ENCODE results near the gene RIPOR3. TPM values are rescaled to one million over a fixed set of nuclear protein-coding genes. Genes with fewer than 3 reads are reported as not detected.

Gene RIPOR3
- total RNA-seq, 2 experiments from 2014 or later = not detected

- no peak overlapping the region for H3K4me3 Mint-ChIP-seq
- H3K27ac Mint-ChIP-seq = no peak overlapping the region
- DNase-seq = no peak
- H3K4me1 Mint-ChIP-seq = peaks cover 4% of the 10 kb centered on the region
- H3K27me3 Mint-ChIP-seq = no peaks in the 10 kb centered on the region
- no peaks in the 10 kb centered on the region for H3K9me3 Mint-ChIP-seq
- no peaks in the 10 kb centered on the region for H3K36me3 Mint-ChIP-seq
Measured at GRCh38 chr20:50596694-50597021, 94.7 kb downstream of the RIPOR3 start.

- Mint-ChIP-seq H3K4me1 (peaks cover 4% of the 10 kb centered on the region), H3K4me3 (no peak overlapping the region)
Measured at GRCh38 chr20:50595988-50596693, 95.2 kb downstream of the RIPOR3 start.

GRCh38 chr20:50595433-50595895, 95.9 kb downstream of the RIPOR3 start:
- no peak overlapping the region for H3K4me3 Mint-ChIP-seq
- H3K27ac Mint-ChIP-seq = no peak overlapping the region

More at GRCh38 chr20:50595988-50596693, 95.2 kb downstream of the RIPOR3 start:
- Mint-ChIP-seq H3K9me3 (no peaks in the 10 kb centered on the region), H3K36me3 (no peaks in the 10 kb centered on the region), H3K27ac (no peak overlapping the region), H3K27me3 (no peaks in the 10 kb centered on the region)
- DNase-seq = no peak

GRCh38 chr20:50594591-50595432, 96.5 kb downstream of the RIPOR3 start:
- Mint-ChIP-seq H3K36me3 (no peaks in the 10 kb centered on the region), H3K27ac (no peak overlapping the region), H3K9me3 (no peaks in the 10 kb centered on the region), H3K4me3 (no peak overlapping the region), H3K27me3 (no peaks in the 10 kb centered on the region), H3K4me1 (peaks cover 4% of the 10 kb centered on the region)
- no peak for DNase-seq

More at GRCh38 chr20:50595433-50595895, 95.9 kb downstream of the RIPOR3 start:
- Mint-ChIP-seq H3K4me1 (peaks cover 4% of the 10 kb centered on the region), H3K36me3 (no peaks in the 10 kb centered on the region), H3K27me3 (no peaks in the 10 kb centered on the region), H3K9me3 (no peaks in the 10 kb centered on the region)
- no peak for DNase-seq

GRCh38 chr20:50594231-50594590, 97.1 kb downstream of the RIPOR3 start:
- Mint-ChIP-seq H3K9me3 (no peaks in the 10 kb centered on the region), H3K4me1 (peaks cover 4% of the 10 kb centered on the region), H3K4me3 (no peak overlapping the region), H3K27ac (no peak overlapping the region), H3K27me3 (no peaks in the 10 kb centered on the region), H3K36me3 (no peaks in the 10 kb centered on the region)
- no peak for DNase-seq

GRCh38 chr20:50593005-50593335, 98.4 kb downstream of the RIPOR3 start:
- Mint-ChIP-seq H3K9me3 (no peaks in the 10 kb centered on the region), H3K27ac (no peak overlapping the region), H3K27me3 (no peaks in the 10 kb centered on the region), H3K36me3 (peaks cover 5% of the 10 kb centered on the region), H3K4me1 (peaks cover 4% of the 10 kb centered on the region), H3K4me3 (no peak overlapping the region)
- DNase-seq = no peak

GRCh38 chr20:50592282-50593004, 98.9 kb downstream of the RIPOR3 start:
- H3K4me1 Mint-ChIP-seq = peaks cover 4% of the 10 kb centered on the region
- H3K4me3 Mint-ChIP-seq = no peak overlapping the region
- peaks cover 6% of the 10 kb centered on the region for H3K36me3 Mint-ChIP-seq
- no peaks in the 10 kb centered on the region for H3K27me3 Mint-ChIP-seq
- no peak for DNase-seq
- H3K27ac Mint-ChIP-seq = no peak overlapping the region
- H3K9me3 Mint-ChIP-seq = no peaks in the 10 kb centered on the region

- peaks cover 6% of the 10 kb centered on the region for H3K36me3 Mint-ChIP-seq
- H3K4me3 Mint-ChIP-seq = no peak overlapping the region
- H3K9me3 Mint-ChIP-seq = no peaks in the 10 kb centered on the region
- H3K4me1 Mint-ChIP-seq = peaks cover 3% of the 10 kb centered on the region
- no peak overlapping the region for H3K27ac Mint-ChIP-seq
- no peak for DNase-seq
- H3K27me3 Mint-ChIP-seq = no peaks in the 10 kb centered on the region
Measured at GRCh38 chr20:50591233-50591852, 100.0 kb downstream of the RIPOR3 start.

GRCh38 chr20:50590348-50590664, 101.0 kb downstream of the RIPOR3 start:
- H3K36me3 Mint-ChIP-seq = peaks cover 6% of the 10 kb centered on the region
- no peaks in the 10 kb centered on the region for H3K9me3 Mint-ChIP-seq
- H3K4me1 Mint-ChIP-seq = no peaks in the 10 kb centered on the region
- no peak overlapping the region for H3K4me3 Mint-ChIP-seq
- no peak for DNase-seq
- H3K27ac Mint-ChIP-seq = no peak overlapping the region
- H3K27me3 Mint-ChIP-seq = no peaks in the 10 kb centered on the region

- Mint-ChIP-seq H3K27me3 (no peaks in the 10 kb centered on the region), H3K9me3 (no peaks in the 10 kb centered on the region), H3K27ac (no peak overlapping the region), H3K4me1 (no peaks in the 10 kb centered on the region), H3K4me3 (no peak overlapping the region), H3K36me3 (peaks cover 6% of the 10 kb centered on the region)
- DNase-seq = no peak
Measured at GRCh38 chr20:50589548-50590347, 101.6 kb downstream of the RIPOR3 start.

GRCh38 chr20:50588034-50588736, 103.2 kb downstream of the RIPOR3 start:
- no peak overlapping the region for H3K4me3 Mint-ChIP-seq
- DNase-seq = peak; percentile 66
- H3K36me3 Mint-ChIP-seq = peaks cover 6% of the 10 kb centered on the region
- H3K4me1 Mint-ChIP-seq = no peaks in the 10 kb centered on the region
- H3K9me3 Mint-ChIP-seq = no peaks in the 10 kb centered on the region
- H3K27ac Mint-ChIP-seq = no peak overlapping the region
- no peaks in the 10 kb centered on the region for H3K27me3 Mint-ChIP-seq

GRCh38 chr20:50587291-50587961, 103.9 kb downstream of the RIPOR3 start:
- no peak for DNase-seq
- Mint-ChIP-seq H3K4me3 (no peak overlapping the region), H3K27ac (no peak overlapping the region), H3K4me1 (no peaks in the 10 kb centered on the region), H3K36me3 (peaks cover 6% of the 10 kb centered on the region), H3K9me3 (no peaks in the 10 kb centered on the region), H3K27me3 (no peaks in the 10 kb centered on the region)

GRCh38 chr20:50586531-50587232, 104.7 kb downstream of the RIPOR3 start:
- Mint-ChIP-seq H3K4me3 (no peak overlapping the region), H3K36me3 (peaks cover 6% of the 10 kb centered on the region), H3K4me1 (no peaks in the 10 kb centered on the region), H3K27ac (no peak overlapping the region), H3K9me3 (no peaks in the 10 kb centered on the region), H3K27me3 (no peaks in the 10 kb centered on the region)
- DNase-seq = no peak
